GM12878 (cell line): ENCODE measurements around the gene HABP2.

ENCODE experiments used
- BHLHE40 ChIP-seq, 2 experiments: fragments of 450-650 bp in 1 of 2; IDR thresholded peaks; 2 replicates each; pipeline ENCODE4 v1.6.1; 2011 to 2017; ENCODE audit warnings: low read depth in 2 of 2, borderline replicate concordance in 1 of 2, improper control_type of control experiment in 1 of 2, low read length in 1 of 2, mild to moderate bottlenecking in 1 of 2
- CTCF ChIP-seq, 3 experiments: IDR thresholded peaks in 2 of 3; conservative IDR thresholded peaks in 1 of 3; 2 replicates each; pipeline ENCODE4 v1.5.1; 2011; ENCODE audit warnings: low read depth in 3 of 3, low read length in 3 of 3, mild to moderate bottlenecking in 3 of 3, control low read depth in 2 of 3, moderate library complexity in 2 of 3, inconsistent platforms in 1 of 3, mixed read lengths in 1 of 3; ENCODE audit not compliant: control insufficient read depth in 2 of 3, insufficient read depth in 1 of 3; ENCODE audit errors: extremely low read depth in 1 of 3
- EP300 ChIP-seq, 2 experiments: fragments of 150-350 bp in 1 of 2; IDR thresholded peaks; 2 replicates each; pipeline ENCODE4 v1.6.1; 2011 to 2012; ENCODE audit warnings: low read depth in 2 of 2, low read length in 2 of 2, borderline replicate concordance in 1 of 2, improper control_type of control experiment in 1 of 2, inconsistent platforms in 1 of 2; ENCODE audit not compliant: control insufficient read depth in 1 of 2
- ETV6 ChIP-seq, 2 experiments: fragments of 450-650 bp in 1 of 2; IDR thresholded peaks in 1 of 2; conservative IDR thresholded peaks in 1 of 2; 2 replicates each; pipeline ENCODE4 v1.6.1; 2014; ENCODE audit warnings: antibody characterized with exemption in 1 of 2, borderline replicate concordance in 1 of 2, low read depth in 1 of 2, mild to moderate bottlenecking in 1 of 2, moderate library complexity in 1 of 2
- HDAC2 ChIP-seq: fragments of 200-600 bp; sonication (generic); IDR thresholded peaks from 2 replicates; pipeline ENCODE4 v1.6.1; 2017
- MXI1 ChIP-seq: fragments of 150-350 bp; IDR thresholded peaks from 2 replicates; pipeline ENCODE4 v1.6.1; 2011; ENCODE audit warnings: low read depth, mild to moderate bottlenecking, inconsistent platforms, low read length, improper control_type of control experiment
- POLR2A ChIP-seq: IDR thresholded peaks from 2 replicates; pipeline ENCODE4 v1.6.1; 2011; ENCODE audit warnings: low read depth, mild to moderate bottlenecking, low read length
- POLR2AphosphoS5 ChIP-seq: IDR thresholded peaks from 2 replicates; pipeline ENCODE4 v1.6.1; 2011; ENCODE audit warnings: mild to moderate bottlenecking, low read length, inconsistent platforms
- RELA ChIP-seq: fragments of 450-650 bp; IDR thresholded peaks from 2 replicates; pipeline ENCODE4 v1.8.0; 2014; ENCODE audit warnings: borderline replicate concordance; ENCODE audit not compliant: partially characterized antibody
- REST ChIP-seq: IDR thresholded peaks from 2 replicates; pipeline ENCODE4 v1.6.1; 2012; ENCODE audit warnings: mild to moderate bottlenecking, low read depth, low read length
- TBL1XR1 ChIP-seq: IDR thresholded peaks from 2 replicates; pipeline ENCODE4 v1.6.1; 2012; ENCODE audit warnings: low read depth, low read length, improper control_type of control experiment
- ZBED1 ChIP-seq: IDR thresholded peaks from 2 replicates; pipeline ENCODE4 v1.6.1; 2016; ENCODE audit warnings: borderline replicate concordance
- TF ChIP-seq, protein P1 (sequence below): fragments of 150-350 bp; IDR thresholded peaks from 2 replicates; pipeline ENCODE4 v1.6.1; 2016; ENCODE audit warnings: low read depth, low read length

GRCh38 chr10:113537672-113538071, 15.2 kb upstream of the HABP2 start:
- TF ChIP-seq, protein P1, sequence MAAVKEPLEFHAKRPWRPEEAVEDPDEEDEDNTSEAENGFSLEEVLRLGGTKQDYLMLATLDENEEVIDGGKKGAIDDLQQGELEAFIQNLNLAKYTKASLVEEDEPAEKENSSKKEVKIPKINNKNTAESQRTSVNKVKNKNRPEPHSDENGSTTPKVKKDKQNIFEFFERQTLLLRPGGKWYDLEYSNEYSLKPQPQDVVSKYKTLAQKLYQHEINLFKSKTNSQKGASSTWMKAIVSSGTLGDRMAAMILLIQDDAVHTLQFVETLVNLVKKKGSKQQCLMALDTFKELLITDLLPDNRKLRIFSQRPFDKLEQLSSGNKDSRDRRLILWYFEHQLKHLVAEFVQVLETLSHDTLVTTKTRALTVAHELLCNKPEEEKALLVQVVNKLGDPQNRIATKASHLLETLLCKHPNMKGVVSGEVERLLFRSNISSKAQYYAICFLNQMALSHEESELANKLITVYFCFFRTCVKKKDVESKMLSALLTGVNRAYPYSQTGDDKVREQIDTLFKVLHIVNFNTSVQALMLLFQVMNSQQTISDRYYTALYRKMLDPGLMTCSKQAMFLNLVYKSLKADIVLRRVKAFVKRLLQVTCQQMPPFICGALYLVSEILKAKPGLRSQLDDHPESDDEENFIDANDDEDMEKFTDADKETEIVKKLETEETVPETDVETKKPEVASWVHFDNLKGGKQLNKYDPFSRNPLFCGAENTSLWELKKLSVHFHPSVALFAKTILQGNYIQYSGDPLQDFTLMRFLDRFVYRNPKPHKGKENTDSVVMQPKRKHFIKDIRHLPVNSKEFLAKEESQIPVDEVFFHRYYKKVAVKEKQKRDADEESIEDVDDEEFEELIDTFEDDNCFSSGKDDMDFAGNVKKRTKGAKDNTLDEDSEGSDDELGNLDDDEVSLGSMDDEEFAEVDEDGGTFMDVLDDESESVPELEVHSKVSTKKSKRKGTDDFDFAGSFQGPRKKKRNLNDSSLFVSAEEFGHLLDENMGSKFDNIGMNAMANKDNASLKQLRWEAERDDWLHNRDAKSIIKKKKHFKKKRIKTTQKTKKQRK = no peak
- TF ChIP-seq EP300 (IDR thresholded peaks at IDR 0.05; ENCODE audit: borderline replicate concordance in 1 of 2, control insufficient read depth in 1 of 2, low read depth in 2 of 2, low read length in 2 of 2) (no peak), CTCF (IDR thresholded peaks at IDR 0.05 in 2 of 3, conservative IDR thresholded peaks at IDR 0.05 in 1 of 3; ENCODE audit: control insufficient read depth in 2 of 3, extremely low read depth in 1 of 3, insufficient read depth in 1 of 3, low read depth in 3 of 3, low read length in 3 of 3) (no peak), ETV6 (conservative IDR thresholded peaks at IDR 0.05 in 1 of 2, IDR thresholded peaks at IDR 0.05 in 1 of 2; ENCODE audit: borderline replicate concordance in 1 of 2, low read depth in 1 of 2) (no peak), POLR2AphosphoS5 (no peak), HDAC2 (no peak), REST (no peak), MXI1 (no peak), ZBED1 (no peak), RELA (no peak), POLR2A (no peak), TBL1XR1 (no peak), BHLHE40 (IDR thresholded peaks at IDR 0.05; ENCODE audit: borderline replicate concordance in 1 of 2, low read depth in 2 of 2, low read length in 1 of 2) (no peak)
